GM21360 (cell line): ENCODE data around the gene SUN2.

Experiments used
- ATAC-seq: cut with Tn5 transposase; IDR thresholded peaks from one replicate; pipeline ENCODE4 v1.9.1; 2021; ENCODE audit warnings: mild to moderate bottlenecking, moderate library complexity; ENCODE audit not compliant: unreplicated experiment

SUN2 gene

DNA sequence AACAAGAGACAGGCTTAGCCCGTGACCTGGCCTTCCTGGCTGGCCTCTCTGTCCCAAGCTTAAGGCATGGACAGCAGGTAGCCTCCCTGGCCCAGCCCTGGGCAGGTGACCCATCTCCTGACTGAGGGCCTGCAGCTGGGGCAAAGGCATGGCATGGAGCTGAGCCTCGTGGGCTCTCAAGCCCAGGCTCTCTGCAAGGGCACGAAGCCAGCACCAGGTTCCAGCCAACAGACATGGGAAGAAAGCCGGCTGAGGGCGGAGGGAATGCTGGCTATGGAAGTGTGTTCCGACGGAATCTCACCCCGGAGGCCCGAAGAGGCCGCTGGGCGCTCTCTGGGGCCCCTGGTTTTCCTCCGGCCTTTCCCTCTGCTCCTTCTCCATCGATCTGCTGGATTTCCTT lies 25.2 kb upstream of the SUN2 start:
- ATAC-seq, result no peak

GRCh38 chr22:38777087-38777671 lies 21.4 kb upstream of the SUN2 start:
- no peak for ATAC-seq

- no peak for ATAC-seq
Observed at GRCh38 chr22:38776086-38776485, 20.3 kb upstream of the SUN2 start.

DNA sequence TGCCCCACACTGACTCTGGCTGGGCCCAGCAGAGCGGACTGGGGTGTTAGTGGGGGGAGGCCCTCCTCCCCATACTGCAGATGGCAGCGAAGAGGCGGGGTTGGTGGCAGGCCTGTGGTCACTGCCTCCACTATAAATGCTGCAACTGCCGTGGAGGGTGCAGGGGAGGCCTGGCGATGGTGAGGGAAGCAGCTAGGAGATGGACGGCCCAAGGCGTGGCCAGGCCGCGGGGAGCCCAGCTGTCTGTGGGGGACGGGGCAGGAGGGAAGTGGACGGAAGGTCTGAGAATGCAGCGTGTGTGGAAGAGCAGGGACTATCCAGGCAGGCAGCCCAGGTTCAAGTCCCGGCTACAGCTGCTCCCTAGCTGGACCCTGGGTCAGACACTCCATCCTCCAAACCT lies 19.9 kb upstream of the SUN2 start:
- no peak for ATAC-seq

DNA sequence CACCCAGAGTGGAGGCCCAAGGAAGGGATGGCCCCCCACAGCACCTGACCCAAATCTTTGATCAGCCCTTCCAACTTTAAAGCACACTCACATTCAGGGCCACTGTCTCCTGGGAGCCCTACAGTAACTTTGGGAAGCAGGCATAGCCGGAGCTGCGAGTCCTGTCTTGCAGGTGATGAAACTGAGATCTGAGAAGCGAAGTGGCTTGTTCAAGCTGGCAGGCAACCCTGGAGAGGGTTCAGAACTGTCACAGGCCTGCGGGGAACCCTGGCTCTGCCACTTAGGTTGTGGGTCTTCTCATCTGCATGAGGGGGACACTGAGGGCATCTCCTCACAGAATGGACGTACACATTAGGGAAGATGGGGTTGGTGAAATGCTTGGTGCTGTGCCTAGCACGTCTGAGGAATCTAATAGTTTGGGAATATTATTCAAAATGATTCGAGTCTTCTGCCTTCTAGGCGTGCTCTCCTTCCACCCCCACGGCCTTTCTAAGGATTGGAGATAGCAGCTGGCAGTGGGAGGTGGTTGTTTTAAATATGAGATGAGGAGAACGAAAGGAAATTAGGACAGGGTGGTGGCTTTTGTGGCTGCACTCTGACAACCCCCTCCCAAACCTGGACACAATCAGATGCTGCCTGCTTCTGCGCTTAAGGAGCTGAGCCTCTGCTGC lies 18.8 kb upstream of the SUN2 start:
- ATAC-seq, result no peak

GRCh38 chr22:38773363-38773946 lies 17.7 kb upstream of the SUN2 start:
- no peak for ATAC-seq

DNA sequence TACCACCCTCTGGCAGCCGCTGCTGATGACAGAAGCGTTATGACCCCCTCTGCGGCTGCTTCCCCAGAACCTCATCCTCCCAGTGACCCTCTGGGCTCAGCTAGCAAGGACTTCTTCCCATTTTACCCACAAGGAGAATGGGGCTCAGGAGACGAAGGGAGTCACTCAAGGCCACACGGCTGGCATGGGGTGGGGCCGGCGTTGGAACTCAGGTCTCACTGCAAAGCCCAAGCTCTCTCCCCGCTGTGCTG lies 16.8 kb upstream of the SUN2 start:
- no peak for ATAC-seq

DNA sequence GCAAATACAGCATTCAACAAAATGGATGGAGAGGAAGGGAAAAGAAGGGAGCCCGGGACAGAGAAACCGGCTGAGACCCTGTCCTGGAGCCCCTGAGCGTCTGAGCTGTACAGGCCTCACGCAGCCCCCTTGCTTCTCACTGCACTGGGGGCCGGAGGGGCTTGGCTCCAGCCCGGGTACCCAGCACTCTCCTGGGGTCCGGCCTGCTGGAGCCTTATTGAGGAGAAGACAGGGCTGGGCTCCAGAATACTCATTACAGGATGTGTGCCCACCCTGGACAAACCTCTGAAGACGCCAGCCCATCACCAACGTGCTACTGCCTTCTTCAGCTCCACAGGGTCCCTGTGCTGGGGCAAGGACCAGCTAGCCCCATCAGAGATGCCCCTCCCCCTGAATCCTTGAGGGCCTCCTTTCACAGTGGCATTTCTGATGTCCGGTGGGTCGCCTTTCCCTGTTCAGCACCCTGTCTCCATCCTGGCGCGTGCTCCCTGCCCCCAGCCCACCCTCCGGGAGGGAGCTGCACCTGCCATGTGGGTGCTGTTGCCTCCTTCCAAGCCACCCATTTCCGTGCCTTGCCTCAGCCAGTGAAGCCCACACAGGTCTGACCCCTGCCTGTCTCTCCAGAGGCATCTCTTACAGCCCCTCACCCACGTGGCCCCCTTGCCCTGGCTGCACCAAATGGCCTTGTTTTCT lies 14.6 kb upstream of the SUN2 start:
- no peak for ATAC-seq

DNA sequence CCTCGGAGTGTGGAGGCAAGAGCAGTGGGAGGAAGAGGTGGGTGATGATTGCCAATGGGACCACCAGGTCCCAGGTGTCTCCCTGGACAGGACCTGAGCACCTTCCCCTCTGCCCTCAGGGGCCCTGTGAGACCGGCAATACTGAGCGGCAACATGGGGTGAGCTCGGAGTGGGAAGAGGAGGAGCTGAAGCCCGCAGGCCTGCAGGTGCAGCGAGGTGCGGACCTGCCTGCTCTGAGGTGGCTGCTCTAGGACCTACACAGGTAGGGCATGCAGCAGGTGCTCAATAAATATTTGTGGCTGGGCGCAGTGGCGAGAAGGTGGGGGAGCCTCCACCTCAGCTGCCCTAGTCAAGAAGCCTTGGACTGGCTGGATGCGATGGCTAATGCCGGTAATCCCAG lies 12.2 kb upstream of the SUN2 start:
- no peak for ATAC-seq

DNA sequence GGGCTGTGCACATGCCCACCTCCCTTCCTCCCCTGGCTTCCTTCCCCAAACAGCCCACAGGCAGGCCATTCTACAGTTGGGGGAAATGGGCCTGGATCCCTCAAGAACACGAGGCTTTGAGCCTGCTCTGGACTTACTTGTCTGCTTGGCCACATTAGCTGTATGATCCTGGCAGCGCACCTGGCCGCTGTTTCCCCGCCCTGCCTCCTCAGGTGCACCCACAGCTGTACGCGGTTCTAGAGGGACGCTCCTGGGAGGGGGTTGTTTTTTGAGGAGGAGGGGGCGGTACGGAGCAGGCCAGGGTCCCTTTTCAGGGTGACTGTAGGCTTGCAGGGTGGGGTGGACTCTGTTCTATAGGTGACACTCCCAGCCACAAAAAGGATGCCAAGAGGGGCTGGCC lies 11.5 kb upstream of the SUN2 start:
- ATAC-seq, result no peak

DNA sequence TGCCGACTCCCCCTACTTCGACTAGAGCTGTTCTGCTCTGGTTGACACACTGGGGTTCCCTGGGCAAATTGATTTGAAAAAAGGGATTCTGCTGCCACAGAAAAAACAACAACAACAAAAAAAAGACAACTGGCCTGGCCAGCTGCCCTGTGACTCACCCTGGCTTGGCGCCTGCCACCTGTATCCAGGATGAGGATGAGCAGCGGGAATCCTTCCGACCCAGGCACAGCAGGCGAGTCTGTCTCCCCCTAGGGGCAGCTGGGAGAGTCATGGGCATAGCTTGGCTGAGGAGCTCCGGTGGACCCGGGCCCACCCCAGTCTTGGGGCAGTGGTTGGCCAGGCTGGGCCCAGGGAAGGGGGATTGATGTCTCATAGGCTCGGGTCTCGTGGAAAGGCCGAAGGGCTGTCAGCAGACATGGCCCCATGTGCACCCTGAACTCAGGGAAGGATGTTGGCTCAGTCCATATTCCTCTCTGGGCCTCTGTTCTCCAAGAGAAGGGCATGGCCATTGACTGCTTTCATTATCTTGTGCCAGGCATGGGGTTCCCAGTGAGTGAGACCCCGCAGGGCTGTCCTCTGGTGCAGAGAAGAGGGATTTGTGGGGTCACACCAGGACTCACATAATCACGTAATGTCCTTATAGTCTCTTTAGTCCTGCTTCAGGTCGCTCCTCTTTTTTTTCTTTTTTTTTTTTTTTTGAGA lies 10.4 kb upstream of the SUN2 start:
- ATAC-seq, result no peak

GRCh38 chr22:38762551-38762983 lies 6.8 kb upstream of the SUN2 start:
- ATAC-seq, result no peak

GRCh38 chr22:38761202-38762162 lies 5.7 kb upstream of the SUN2 start:
- no peak for ATAC-seq

DNA sequence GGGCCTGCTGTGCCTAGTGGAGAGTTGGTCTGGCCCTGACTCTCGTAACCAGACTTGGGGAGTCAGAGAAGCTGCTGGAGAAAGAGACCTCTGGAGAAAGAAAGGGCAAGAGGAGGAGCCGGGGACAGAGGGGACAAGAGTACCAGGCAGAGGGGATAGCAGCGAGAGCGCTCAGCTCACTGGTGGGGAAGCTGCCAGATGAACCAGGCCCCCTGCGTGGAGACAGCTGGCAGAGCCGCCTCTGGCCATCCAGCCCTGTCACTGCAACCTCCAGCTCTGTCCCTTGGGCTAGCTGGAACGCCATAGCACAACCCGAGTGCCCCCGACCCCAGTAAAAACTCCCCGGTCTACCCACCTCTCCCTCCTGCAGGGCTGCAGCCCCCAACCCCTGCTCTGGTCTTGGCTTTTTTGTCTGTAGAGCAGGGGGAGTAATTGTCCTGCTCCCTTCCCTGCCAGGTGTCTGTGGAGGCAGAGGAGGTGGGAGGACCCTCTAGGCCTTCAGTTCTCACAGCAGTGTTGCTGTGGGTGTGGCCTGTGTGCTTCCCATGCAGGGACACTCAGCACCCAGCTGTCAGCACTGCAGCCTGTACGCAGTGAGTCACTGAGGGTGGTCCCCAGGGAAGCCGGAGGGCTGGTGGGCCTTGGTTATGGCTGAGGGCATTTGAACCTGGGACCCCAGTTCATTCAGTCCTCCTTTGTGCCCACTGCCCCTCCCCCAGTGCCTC lies 4.8 kb upstream of the SUN2 start:
- ATAC-seq, result no peak

DNA sequence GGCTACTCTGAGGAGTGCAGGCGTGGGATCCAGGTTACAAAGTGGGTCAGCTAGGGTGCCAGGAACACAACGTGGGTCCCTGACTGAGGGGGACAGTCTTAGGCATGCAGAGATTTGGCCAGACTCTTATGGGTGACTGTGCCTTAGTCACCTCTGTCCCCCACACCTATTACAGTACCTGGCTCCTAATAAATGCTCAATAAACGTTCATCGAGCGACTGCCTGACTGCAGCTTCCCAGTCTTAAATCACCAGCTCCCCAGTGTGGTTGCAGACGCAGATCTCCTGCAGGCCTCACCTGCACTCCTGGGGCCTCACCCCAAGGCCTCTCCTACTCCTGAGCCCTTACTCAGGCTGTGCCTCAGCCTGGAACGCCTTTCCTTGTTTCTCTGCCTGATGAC lies 3.2 kb upstream of the SUN2 start:
- no peak for ATAC-seq

DNA sequence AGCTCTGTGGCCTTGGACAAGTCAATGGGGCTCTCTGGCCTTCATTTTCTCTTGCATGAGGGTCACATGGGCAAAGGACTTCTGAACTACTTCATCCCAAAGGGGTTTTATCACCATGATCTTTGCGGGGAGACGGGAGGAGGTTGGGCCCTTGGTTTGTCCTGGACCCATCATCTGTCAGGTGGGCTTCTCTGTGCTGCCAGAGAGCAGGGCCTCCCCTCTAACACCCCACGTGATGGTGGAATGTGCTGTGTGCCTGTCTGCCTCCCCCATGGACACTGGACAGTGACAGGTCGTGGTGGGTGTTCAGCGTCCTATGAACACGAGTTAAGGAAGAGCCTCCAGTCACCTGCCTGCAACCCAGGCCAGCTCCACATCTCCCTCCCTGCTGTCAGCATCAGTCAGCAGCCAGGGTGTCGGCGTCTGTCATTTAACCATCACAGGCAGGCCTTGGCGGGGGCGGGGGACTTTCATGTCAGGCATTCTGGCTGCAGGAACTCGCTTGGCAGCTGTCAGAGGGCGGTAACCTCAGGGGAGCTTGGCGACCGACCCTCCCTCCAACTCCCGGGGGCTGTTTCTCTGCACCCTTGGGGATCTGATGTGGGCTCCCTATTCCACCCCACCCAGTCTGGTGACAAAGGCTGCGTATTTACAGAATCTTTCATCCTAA lies 2.6 kb upstream of the SUN2 start:
- no peak for ATAC-seq

- no peak for ATAC-seq
Observed at GRCh38 chr22:38757464-38757757, 1.6 kb upstream of the SUN2 start.

GRCh38 chr22:38756711-38757463 lies 1.1 kb upstream of the SUN2 start:
- no peak for ATAC-seq
